Psoas muscle (tissue), 8 donors: ENCODE data around the gene ARHGAP32. TPM values are rescaled to one million over a fixed set of nuclear protein-coding genes. Genes with fewer than 3 reads are reported as not detected.

Experiments
- ATAC-seq, 4 donors: fragments of 200-7000 bp; cut with Tn5 transposase; one replicate each; pipeline ENCODE4 v1.9.1; 2020; ENCODE audit warnings: moderate library complexity in 3 of 4, mild to moderate bottlenecking in 2 of 4
- DNase-seq, 2 donors: peaks; one replicate each; pipeline ENCODE4 v3.0.0-alpha.2; 2020
- H3K27ac ChIP-seq: fragments of 200-600 bp; one replicate; pipeline ENCODE4 v1.8.0; 2022
- H3K27me3 ChIP-seq, 3 donors: fragments of 200-600 bp in 1 of 3; one replicate each; pipeline versions ENCODE4 v1.6.1 to v1.8.0; 2013 to 2022; ENCODE audit warnings: low read length in 2 of 3, mild to moderate bottlenecking in 2 of 3, moderate library complexity in 1 of 3; ENCODE audit not compliant: insufficient read depth in 3 of 3
- H3K36me3 ChIP-seq, 2 donors: fragments of 200-600 bp in 1 of 2; one replicate each; pipeline versions ENCODE4 v1.6.1 to v1.8.0; 2013 to 2022; ENCODE audit warnings: low read depth in 1 of 2, mild to moderate bottlenecking in 1 of 2, moderate library complexity in 1 of 2; ENCODE audit not compliant: insufficient read depth in 1 of 2
- H3K4me1 ChIP-seq: fragments of 200-600 bp; one replicate; pipeline ENCODE4 v1.8.0; 2022
- H3K4me3 ChIP-seq: fragments of 200-600 bp; one replicate; pipeline ENCODE4 v1.8.0; 2022; ENCODE audit warnings: mild to moderate bottlenecking
- H3K9me3 ChIP-seq: fragments of 200-600 bp; one replicate; pipeline ENCODE4 v1.8.0; 2022
- CTCF ChIP-seq: fragments of 200-600 bp; IDR thresholded peaks from one replicate; pipeline ENCODE4 v1.8.0; 2022; ENCODE audit warnings: antibody characterized with exemption
- WGBS, 3 donors: extraction: QIAGEN DNeasy Blood & Tissue Kit; methylation state at CpG; one replicate each; pipeline versions ENCODE4 v1.1.6 to v1.1.7; 2013; 5-methylcytosine and 5-hydroxymethylcytosine counted together
- intact Hi-C, 2 donors: fragments of 100-400 bp; cut with DNase I; formaldehyde crosslinking; loops; one replicate each; pipeline versions ENCODE4 v1.11.0 to v1.14.2; 2022
- long read RNA-seq, 2 donors: library from polyadenylated mRNA; unstranded; transcript quantifications; one replicate each; pipeline ENCODE4 v2.0.0, GENCODE V29; 2021
- polyA plus RNA-seq, 3 donors: library from polyadenylated mRNA; stranded (reverse); fragments of 200-250 nt; gene quantifications; one replicate each; pipeline ENCODE4 v1.2.3, GENCODE V29; 2013
- total RNA-seq, 4 donors: library from RNA; stranded (reverse); fragmentation: NEBNext Ultra II Directional in 2 of 4; extraction: Animal tissue kit (Norgen Biotek cat#: 25700) in 2 of 4; gene quantifications; one replicate each; pipeline versions ENCODE4 v1.2.1 to v1.2.4, GENCODE V29; 2021 to 2023
- donor health status: healthy with polysubstance abuse.
- donor health status: DM: no; HTN: no; CAD: no; lungs with moderate emphysema.
- donor health status: Bipolar disorder and iron deficiency.
- donor health status: healthy.
- donor health status: DM: yes; HTN: yes; CAD: no.
- donor health status: DM: no; HTN: no; CAD: no.
- donor health status: DM: no; HTN: no; CAD: no.
- donor health status: DM: yes; HTN: yes; CAD: no.

The ARHGAP32 gene
- total RNA-seq (10 to 100 TPM in 1 of 4 donors, 1 to 10 TPM in 3; 6.4 to 10.1 (median 8.1) TPM), polyA plus RNA-seq (1 to 10 TPM; 1.3 to 5.2 (median 2.4) TPM)
- long read RNA-seq, donor 1, partial matches to known transcripts, result 1 of 2 reads
- long read RNA-seq, donor 1, other reads (novel, unspliced or antisense), result 1 of 2 reads
- long read RNA-seq, donor 2, partial matches to known transcripts, result 0 of 5 reads
- long read RNA-seq, donor 2, other reads (novel, unspliced or antisense), result 5 of 5 reads

- intact Hi-C loops, result no loop called here
- WGBS, 3 donors, result 80 to 92% (median 92%) methylated on average over 2 of the region's 2 CpGs
Observed at GRCh38 chr11:129192150-129192549, at the start of gene ARHGAP32. Gene ARHGAP32 (minus strand): TSS chr11:129192325. CDS start chr11:129192198, 127 bp downstream.

GRCh38 chr11:129239207-129239606 is 47.1 kb upstream of the ARHGAP32 start:
- Histone ChIP-seq H3K27ac (no peak overlapping the region), H3K4me1 (peaks cover 4% of the 10 kb centered on the region), H3K4me3 (no peak overlapping the region), H3K27me3 (no peaks in the 10 kb centered on the region), H3K9me3 (no peaks in the 10 kb centered on the region), H3K36me3 (no peaks in the 10 kb centered on the region)
- no peak for DNase-seq
- intact Hi-C loops, result loop anchor here in 1 of 2 donors (10.0 kb wide), 1 partner anchor 86 kb away; no protein-coding TSS in a partner anchor
- peak in 2 of 4 donors; percentile 48 to 64 for ATAC-seq
- WGBS, 3 donors, result 47 to 71% (median 54%) methylated on average over 2 of the region's 2 CpGs
- no peak for TF ChIP-seq CTCF

More at GRCh38 chr11:129192150-129192549, at the start of gene ARHGAP32:
- Histone ChIP-seq H3K27me3 (no peaks in the 10 kb centered on the region), H3K9me3 (no peaks in the 10 kb centered on the region), H3K4me1 (peaks cover 7% of the 10 kb centered on the region), H3K27ac (no peak within 1 kb of the TSS), H3K36me3 (no peaks in the 10 kb centered on the region), H3K4me3 (no peak within 1 kb of the TSS)
- ATAC-seq (no peak), DNase-seq (no peak)
- no peak for TF ChIP-seq CTCF

- H3K36me3 ChIP-seq, result no peaks in the 10 kb centered on the region
- DNase-seq (no peak), ATAC-seq (peak in 2 of 4 donors; percentile 26 to 30)
- no peak overlapping the region for H3K27ac ChIP-seq
- no peak for TF ChIP-seq CTCF
- intact Hi-C loops, result loop anchor here in 1 of 2 donors (10.0 kb wide), 1 partner anchor 87 kb away; no protein-coding TSS in a partner anchor
- H3K27me3 ChIP-seq, result no peaks in the 10 kb centered on the region
- no peak overlapping the region for H3K4me3 ChIP-seq
- WGBS, 3 donors, result 91 to 98% (median 97%) methylated on average over 3 of the region's 3 CpGs
- H3K9me3 ChIP-seq, result no peaks in the 10 kb centered on the region
- peaks cover 4% of the 10 kb centered on the region for H3K4me1 ChIP-seq
Observed at GRCh38 chr11:129237880-129238638, 45.9 kb upstream of the ARHGAP32 start.

GRCh38 chr11:129237456-129237855 is 45.3 kb upstream of the ARHGAP32 start:
- intact Hi-C loops, result loop anchor here in 1 of 2 donors (10.0 kb wide), 1 partner anchor 87 kb away; no protein-coding TSS in a partner anchor
- DNase-seq (no peak), ATAC-seq (no peak)
- H3K4me3 ChIP-seq, result no peak overlapping the region
- no peaks in the 10 kb centered on the region for H3K9me3 ChIP-seq
- no peak overlapping the region for H3K27ac ChIP-seq
- H3K27me3 ChIP-seq, result no peaks in the 10 kb centered on the region
- no peak for TF ChIP-seq CTCF
- H3K36me3 ChIP-seq, result no peaks in the 10 kb centered on the region
- H3K4me1 ChIP-seq, result peaks cover 4% of the 10 kb centered on the region
- 82 to 91% (median 85%) methylated on average over 4 of the region's 4 CpGs for WGBS, 3 donors
